ENCODE data around the gene NKX2-3. TPM values are rescaled to one million over a fixed set of nuclear protein-coding genes. Genes with fewer than 3 reads are reported as not detected.

Gene NKX2-3
- polyA plus RNA-seq, 3 donors, result not detected

GRCh38 chr10:99537989-99538917 lies 5.5 kb downstream of the NKX2-3 start:
- no peak for DNase-seq (ENCODE audit: low read depth in 3 of 3, low spot score in 2 of 3)

DNA sequence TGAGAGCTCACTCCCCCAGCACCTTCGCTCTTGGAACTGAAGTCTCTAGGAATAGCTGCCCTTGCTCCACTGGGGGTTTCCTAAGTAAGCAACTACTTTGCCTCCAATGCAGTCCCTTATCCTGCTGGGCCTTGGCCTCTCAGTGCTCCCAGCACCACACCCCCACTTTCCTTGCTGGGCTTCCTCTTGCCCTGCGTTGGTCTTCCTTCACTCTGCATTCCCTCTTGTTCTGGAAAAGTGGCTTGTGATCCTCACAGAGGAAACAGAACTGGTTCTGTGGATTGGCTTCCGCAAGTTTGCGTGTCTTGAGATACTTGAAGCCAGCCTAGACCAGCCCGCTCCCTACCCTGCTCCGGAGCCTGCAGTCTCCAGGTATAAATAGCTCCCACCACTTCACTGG lies 6.4 kb downstream of the NKX2-3 start:
- no peak for DNase-seq (ENCODE audit: low read depth in 3 of 3, low spot score in 2 of 3)

- no peak for DNase-seq (ENCODE audit: low read depth in 3 of 3, low spot score in 2 of 3)
These were observed 7.1 kb downstream of the NKX2-3 start for GRCh38 chr10:99539820-99540219.

- no peak for DNase-seq (ENCODE audit: low read depth in 3 of 3, low spot score in 2 of 3)
These were observed 7.5 kb downstream of the NKX2-3 start for GRCh38 chr10:99540306-99540656.

DNA sequence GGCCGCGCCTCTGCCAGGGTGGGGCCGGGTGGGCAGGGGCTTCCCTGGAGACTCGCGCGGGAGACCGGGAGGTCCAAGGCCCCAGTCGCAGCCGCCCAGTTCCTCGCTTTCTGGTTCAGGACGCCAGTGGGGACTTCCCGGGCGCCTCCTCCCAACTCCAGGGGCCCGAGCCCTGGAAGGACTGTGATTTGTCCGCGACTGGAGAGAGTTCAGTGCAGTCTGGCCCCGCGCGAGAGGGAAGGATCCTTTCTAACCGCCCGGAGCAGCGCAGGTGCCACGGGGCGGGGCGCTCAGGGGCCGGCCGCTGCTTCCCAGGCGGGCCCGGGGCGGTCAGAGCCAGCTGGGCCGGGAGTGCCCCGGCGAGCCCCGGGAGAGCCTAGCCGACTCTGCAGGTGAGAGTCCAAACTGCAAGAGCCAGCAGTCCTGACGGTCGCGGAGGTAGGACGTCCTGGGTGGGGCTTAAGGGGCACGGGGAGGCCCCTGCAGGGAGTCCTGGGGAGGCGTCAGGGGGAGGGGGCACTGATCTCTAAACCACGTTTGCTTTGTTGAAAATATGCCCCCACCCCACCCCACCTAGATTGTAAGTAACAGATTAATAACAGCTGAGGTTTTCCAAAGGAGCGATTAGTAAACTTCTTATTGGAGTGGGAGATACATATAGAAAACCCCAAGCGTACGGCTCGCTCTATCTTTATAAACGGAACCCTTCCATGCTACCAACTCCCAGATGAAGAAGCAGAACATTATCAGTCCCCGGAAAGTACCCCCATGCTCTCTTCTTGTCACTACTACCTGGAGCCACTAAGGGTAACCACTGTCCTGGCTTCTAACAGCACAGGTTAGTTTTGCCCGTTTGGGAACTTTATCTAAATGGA lies 8.2 kb downstream of the NKX2-3 start:
- no peak for DNase-seq (ENCODE audit: low read depth in 3 of 3, low spot score in 2 of 3)

DNA sequence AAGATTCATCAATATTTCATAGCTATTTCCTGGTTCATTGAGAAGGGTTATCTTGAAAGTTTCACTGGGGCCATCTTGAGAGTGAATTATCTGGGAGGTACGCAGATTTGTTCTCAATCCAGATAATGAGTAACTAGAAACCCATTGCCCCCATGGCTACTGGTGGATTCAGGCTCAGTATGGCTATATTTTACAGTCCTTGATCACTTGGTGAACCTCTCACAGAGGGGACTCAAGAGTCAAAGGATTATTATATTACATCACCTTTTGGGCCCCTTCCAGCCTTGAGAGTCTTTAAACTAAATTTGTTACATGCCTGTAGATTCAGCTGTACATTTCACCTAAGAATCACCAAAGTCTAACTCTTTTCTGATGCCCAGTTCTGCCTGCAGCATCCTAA lies 11.6 kb downstream of the NKX2-3 start:
- no peak for DNase-seq (ENCODE audit: low read depth in 3 of 3, low spot score in 2 of 3)

- no peak for DNase-seq (ENCODE audit: low read depth in 3 of 3, low spot score in 2 of 3)
These were observed 15.3 kb downstream of the NKX2-3 start for GRCh38 chr10:99548041-99548530.

GRCh38 chr10:99551158-99551557 lies 18.4 kb downstream of the NKX2-3 start:
- no peak for DNase-seq (ENCODE audit: low read depth in 3 of 3, low spot score in 2 of 3)

- no peak for DNase-seq (ENCODE audit: low read depth in 3 of 3, low spot score in 2 of 3)
These were observed 18.9 kb downstream of the NKX2-3 start for GRCh38 chr10:99551616-99552015.

DNA sequence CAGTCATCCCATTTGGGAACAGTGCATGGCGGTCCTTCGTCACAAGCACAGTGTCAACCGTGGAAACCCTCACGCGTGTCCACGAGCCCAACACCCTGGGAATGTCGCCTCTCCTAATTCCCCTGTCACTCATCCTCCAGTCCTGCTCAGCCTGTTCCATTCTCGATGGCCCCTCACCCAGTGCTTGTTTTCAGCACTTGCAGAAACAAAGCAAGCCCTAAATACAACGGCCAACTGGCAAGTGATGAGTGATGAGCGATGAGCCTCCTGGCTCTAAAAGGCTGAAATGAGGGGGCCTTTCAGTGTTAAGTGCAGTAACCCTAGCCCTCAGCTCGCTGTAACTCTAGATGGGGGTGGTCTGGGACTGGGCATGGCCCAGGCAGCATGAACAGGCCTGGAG lies 22.6 kb downstream of the NKX2-3 start:
- no peak for DNase-seq (ENCODE audit: low read depth in 3 of 3, low spot score in 2 of 3)

GRCh38 chr10:99555825-99556523 lies 23.2 kb downstream of the NKX2-3 start:
- DNase-seq (ENCODE audit: low read depth in 3 of 3, low spot score in 2 of 3), result no peak

GRCh38 chr10:99557044-99557443 lies 24.3 kb downstream of the NKX2-3 start:
- DNase-seq (ENCODE audit: low read depth in 3 of 3, low spot score in 2 of 3), result no peak

- DNase-seq (ENCODE audit: low read depth in 3 of 3, low spot score in 2 of 3), result no peak
These were observed 26.0 kb downstream of the NKX2-3 start for GRCh38 chr10:99558708-99559107.

GRCh38 chr10:99560277-99561126 lies 27.8 kb downstream of the NKX2-3 start:
- peak in 1 of 3 donors; percentile 32 for DNase-seq (ENCODE audit: low read depth in 3 of 3, low spot score in 2 of 3)

- no peak for DNase-seq (ENCODE audit: low read depth in 3 of 3, low spot score in 2 of 3)
These were observed 29.9 kb downstream of the NKX2-3 start for GRCh38 chr10:99562631-99563030.

DNA sequence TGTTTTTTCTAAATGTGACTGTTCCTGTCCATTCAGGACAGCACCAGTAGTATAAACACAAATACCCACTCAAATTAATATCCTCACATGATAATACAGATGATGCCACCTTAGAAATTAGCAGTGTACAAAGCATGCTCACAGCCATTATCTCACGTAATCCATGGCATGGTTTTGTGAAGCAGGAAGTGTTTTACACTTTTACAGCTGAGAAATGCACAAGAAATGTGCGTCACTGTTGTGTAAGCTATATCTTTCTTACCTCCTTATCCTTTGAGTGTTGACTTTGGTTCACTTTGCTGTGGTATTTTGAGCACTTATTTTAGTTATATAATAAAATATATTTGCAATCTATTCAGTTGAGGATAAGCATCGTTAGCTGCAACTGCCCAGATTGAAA lies 31.6 kb downstream of the NKX2-3 start:
- no peak for DNase-seq (ENCODE audit: low read depth in 3 of 3, low spot score in 2 of 3)

DNA sequence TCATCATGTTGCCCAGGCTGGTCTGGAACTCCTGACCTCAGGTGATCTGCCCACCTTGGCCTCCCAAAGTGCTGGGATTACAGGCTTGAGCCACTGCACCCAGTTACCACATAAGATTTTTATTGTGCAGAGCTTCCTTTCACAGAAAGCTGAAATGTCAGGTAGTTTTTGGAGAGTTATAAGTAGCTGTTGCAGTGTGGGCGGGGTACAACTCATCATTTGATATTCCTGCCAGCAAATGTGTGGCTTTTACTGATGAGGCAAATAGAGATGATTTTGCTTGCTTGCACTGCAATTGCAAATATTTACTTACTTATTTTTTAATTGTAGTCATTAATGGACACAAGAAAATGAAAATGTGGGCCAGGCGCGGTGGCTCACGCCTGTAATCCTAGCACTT lies 32.4 kb downstream of the NKX2-3 start:
- DNase-seq (ENCODE audit: low read depth in 3 of 3, low spot score in 2 of 3), result no peak

- no peak for DNase-seq (ENCODE audit: low read depth in 3 of 3, low spot score in 2 of 3)
These were observed 36.7 kb downstream of the NKX2-3 start for GRCh38 chr10:99569253-99569939.

DNA sequence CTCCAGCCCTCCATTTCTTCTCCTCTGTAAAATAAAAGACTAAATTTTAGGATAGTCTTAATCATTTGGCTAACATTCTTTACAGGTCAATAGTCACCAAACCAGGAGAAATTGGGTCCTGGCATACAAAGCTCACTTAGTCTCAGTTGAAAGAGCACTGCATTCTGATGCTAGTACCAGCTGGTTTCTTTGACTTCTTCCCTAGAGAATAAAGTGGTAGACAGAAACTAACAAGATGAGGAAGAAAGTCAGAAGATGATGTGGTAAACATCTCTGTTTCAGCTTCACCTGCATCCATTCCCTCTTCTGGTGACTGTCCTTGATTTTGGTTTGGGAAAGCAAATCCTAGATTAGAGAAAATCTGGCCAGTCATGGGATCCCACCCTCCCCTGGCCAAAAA lies 37.2 kb downstream of the NKX2-3 start:
- no peak for DNase-seq (ENCODE audit: low read depth in 3 of 3, low spot score in 2 of 3)
